Psoas muscle (tissue), 8 donors: Measurements from ENCODE around the gene TWF1. TPM values are rescaled to one million over a fixed set of nuclear protein-coding genes. Genes with fewer than 3 reads are reported as not detected.

ENCODE experiments used
- ATAC-seq, 4 donors: fragments of 200-7000 bp; cut with Tn5 transposase; one replicate each; pipeline ENCODE4 v1.9.1; 2020; ENCODE audit warnings: moderate library complexity in 3 of 4, mild to moderate bottlenecking in 2 of 4
- DNase-seq, 2 donors: peaks; one replicate each; pipeline ENCODE4 v3.0.0-alpha.2; 2020
- H3K27ac ChIP-seq: fragments of 200-600 bp; one replicate; pipeline ENCODE4 v1.8.0; 2022
- H3K27me3 ChIP-seq, 3 donors: fragments of 200-600 bp in 1 of 3; one replicate each; pipeline versions ENCODE4 v1.6.1 to v1.8.0; 2013 to 2022; ENCODE audit warnings: low read length in 2 of 3, mild to moderate bottlenecking in 2 of 3, moderate library complexity in 1 of 3; ENCODE audit not compliant: insufficient read depth in 3 of 3
- H3K36me3 ChIP-seq, 2 donors: fragments of 200-600 bp in 1 of 2; one replicate each; pipeline versions ENCODE4 v1.6.1 to v1.8.0; 2013 to 2022; ENCODE audit warnings: low read depth in 1 of 2, mild to moderate bottlenecking in 1 of 2, moderate library complexity in 1 of 2; ENCODE audit not compliant: insufficient read depth in 1 of 2
- H3K4me1 ChIP-seq: fragments of 200-600 bp; one replicate; pipeline ENCODE4 v1.8.0; 2022
- H3K4me3 ChIP-seq: fragments of 200-600 bp; one replicate; pipeline ENCODE4 v1.8.0; 2022; ENCODE audit warnings: mild to moderate bottlenecking
- H3K9me3 ChIP-seq: fragments of 200-600 bp; one replicate; pipeline ENCODE4 v1.8.0; 2022
- WGBS, 3 donors: extraction: QIAGEN DNeasy Blood & Tissue Kit; methylation state at CpG; one replicate each; pipeline versions ENCODE4 v1.1.6 to v1.1.7; 2013; 5-methylcytosine and 5-hydroxymethylcytosine counted together
- intact Hi-C, 2 donors: fragments of 100-400 bp; cut with DNase I; formaldehyde crosslinking; loops; one replicate each; pipeline versions ENCODE4 v1.11.0 to v1.14.2; 2022
- polyA plus RNA-seq, 3 donors: library from polyadenylated mRNA; stranded (reverse); fragments of 200-250 nt; gene quantifications; one replicate each; pipeline ENCODE4 v1.2.3, GENCODE V29; 2013
- total RNA-seq, 4 donors: library from RNA; stranded (reverse); fragmentation: NEBNext Ultra II Directional in 2 of 4; extraction: Animal tissue kit (Norgen Biotek cat#: 25700) in 2 of 4; gene quantifications; one replicate each; pipeline versions ENCODE4 v1.2.1 to v1.2.4, GENCODE V29; 2021 to 2023
- TF ChIP-seq, protein P1 (sequence below): fragments of 200-600 bp; IDR thresholded peaks from one replicate; pipeline ENCODE4 v1.8.0; 2022; ENCODE audit warnings: antibody characterized with exemption
- donor health status: healthy with polysubstance abuse.
- donor health status: DM: no; HTN: no; CAD: no; lungs with moderate emphysema.
- donor health status: Bipolar disorder and iron deficiency.
- donor health status: healthy.
- donor health status: DM: yes; HTN: yes; CAD: no.
- donor health status: DM: no; HTN: no; CAD: no.
- donor health status: DM: no; HTN: no; CAD: no.
- donor health status: DM: yes; HTN: yes; CAD: no.

The TWF1 gene
- total and polyA plus RNA-seq, 7 donors, result 5.8 to 12.7 (median 9.6) TPM

DNA sequence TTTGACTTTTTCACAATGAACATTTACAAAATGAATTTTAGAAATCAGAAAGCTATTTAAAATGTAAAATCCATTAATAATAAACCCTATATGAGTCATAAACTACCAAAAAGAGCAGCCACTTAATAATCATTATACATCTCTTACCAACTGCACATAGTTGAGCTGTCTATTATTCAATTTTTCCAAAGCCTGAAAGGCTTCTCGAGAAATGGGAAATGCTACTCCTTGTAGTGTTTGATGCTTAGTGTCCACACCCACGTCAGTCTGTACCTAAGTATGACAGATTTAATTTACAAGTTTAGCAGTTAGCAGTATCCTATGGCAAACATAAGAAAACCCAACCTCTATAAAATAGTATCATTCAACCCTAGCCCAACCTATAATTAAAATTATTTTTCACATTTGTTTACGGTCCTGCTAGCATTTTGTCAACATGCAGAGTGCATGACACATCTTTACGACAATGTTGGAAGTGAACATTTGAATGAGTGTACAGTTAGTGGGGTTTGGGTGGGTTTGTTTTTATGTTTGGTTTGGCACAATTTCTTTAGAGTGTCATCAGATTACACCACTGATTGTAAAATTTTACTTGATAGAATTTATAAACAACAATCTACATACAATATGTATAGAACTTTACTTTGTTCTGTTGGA, 8.4 kb downstream of the TWF1 start:
- Histone ChIP-seq H3K36me3 (peaks cover 5 to 95% of the 10 kb centered on the region in 2 donors), H3K27ac (no peak overlapping the region), H3K9me3 (no peaks in the 10 kb centered on the region), H3K4me1 (no peaks in the 10 kb centered on the region), H3K4me3 (no peak overlapping the region), H3K27me3 (no peaks in the 10 kb centered on the region)
- ATAC-seq, result no peak
- WGBS, 3 donors, result 82 to 88% (median 85%) methylated on average over 4 of the region's 4 CpGs
- intact Hi-C loops, result no loop called here
- no peak for DNase-seq
- TF ChIP-seq, protein P1, sequence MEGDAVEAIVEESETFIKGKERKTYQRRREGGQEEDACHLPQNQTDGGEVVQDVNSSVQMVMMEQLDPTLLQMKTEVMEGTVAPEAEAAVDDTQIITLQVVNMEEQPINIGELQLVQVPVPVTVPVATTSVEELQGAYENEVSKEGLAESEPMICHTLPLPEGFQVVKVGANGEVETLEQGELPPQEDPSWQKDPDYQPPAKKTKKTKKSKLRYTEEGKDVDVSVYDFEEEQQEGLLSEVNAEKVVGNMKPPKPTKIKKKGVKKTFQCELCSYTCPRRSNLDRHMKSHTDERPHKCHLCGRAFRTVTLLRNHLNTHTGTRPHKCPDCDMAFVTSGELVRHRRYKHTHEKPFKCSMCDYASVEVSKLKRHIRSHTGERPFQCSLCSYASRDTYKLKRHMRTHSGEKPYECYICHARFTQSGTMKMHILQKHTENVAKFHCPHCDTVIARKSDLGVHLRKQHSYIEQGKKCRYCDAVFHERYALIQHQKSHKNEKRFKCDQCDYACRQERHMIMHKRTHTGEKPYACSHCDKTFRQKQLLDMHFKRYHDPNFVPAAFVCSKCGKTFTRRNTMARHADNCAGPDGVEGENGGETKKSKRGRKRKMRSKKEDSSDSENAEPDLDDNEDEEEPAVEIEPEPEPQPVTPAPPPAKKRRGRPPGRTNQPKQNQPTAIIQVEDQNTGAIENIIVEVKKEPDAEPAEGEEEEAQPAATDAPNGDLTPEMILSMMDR, result no peak

DNA sequence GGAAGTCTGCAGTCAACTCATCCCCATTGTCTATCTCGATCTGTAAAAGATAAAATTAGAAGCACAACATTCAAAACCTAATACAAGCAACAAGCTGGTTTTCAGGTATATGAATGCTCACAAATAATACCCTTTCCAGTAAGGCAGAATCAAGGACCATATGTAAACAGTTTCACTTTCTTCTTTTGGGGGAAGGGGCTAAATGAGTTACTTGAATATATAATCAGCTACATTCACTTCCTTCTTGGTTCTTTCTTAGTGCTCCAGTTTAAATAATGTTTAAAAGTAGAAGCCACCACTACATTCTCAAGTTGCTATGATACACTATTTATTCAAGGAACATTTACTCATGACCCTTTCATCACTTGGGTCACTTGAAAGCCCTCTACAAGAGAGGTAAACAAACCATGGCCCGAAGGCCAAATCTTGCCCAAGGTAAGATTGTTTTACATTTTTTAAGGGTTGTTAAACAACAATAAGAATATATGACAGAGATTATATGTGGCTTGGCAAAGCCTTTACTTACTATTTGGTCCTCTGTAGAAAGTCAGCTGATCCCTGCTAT, 10.3 kb downstream of the TWF1 start:
- H3K27ac ChIP-seq, result no peak overlapping the region
- ATAC-seq (no peak), DNase-seq (no peak)
- TF ChIP-seq, protein P1, result no peak
- intact Hi-C loops, result no loop called here
- H3K4me3 ChIP-seq, result no peak overlapping the region
- H3K9me3 ChIP-seq, result no peaks in the 10 kb centered on the region
- no peaks in the 10 kb centered on the region for H3K4me1 ChIP-seq
- WGBS, 3 donors, result 75 to 88% (median 86%) methylated on average over 2 of the region's 2 CpGs
- H3K27me3 ChIP-seq, result no peaks in the 10 kb centered on the region
- peaks cover 5 to 76% of the 10 kb centered on the region in 2 donors for H3K36me3 ChIP-seq

DNA sequence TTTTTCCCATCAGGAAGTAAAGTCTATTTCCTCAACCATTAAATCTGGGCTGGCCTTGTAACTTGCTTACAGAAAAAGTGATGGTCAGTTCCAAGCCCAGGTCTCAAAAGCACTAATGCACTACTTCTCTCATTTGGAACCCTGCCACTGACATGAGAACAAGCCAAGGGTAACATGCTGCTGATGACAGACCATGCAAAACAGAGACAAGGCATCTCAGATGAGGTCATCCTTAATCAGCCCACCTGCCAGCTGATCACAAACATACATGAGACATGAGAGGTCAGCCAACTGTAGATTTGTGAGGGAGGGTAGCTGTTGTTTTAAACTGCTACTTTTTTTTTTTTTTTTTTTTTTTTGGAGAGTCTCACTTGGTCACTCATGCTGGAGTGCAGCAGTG, 16.2 kb downstream of the TWF1 start:
- H3K4me3 ChIP-seq, result no peak overlapping the region
- no peaks in the 10 kb centered on the region for H3K27me3 ChIP-seq
- ATAC-seq (no peak), DNase-seq (no peak)
- H3K9me3 ChIP-seq, result no peaks in the 10 kb centered on the region
- H3K36me3 ChIP-seq, result peaks cover 4 to 50% of the 10 kb centered on the region in 2 donors
- intact Hi-C loops, result no loop called here
- TF ChIP-seq, protein P1, result no peak
- no peaks in the 10 kb centered on the region for H3K4me1 ChIP-seq
- H3K27ac ChIP-seq, result no peak overlapping the region

DNA sequence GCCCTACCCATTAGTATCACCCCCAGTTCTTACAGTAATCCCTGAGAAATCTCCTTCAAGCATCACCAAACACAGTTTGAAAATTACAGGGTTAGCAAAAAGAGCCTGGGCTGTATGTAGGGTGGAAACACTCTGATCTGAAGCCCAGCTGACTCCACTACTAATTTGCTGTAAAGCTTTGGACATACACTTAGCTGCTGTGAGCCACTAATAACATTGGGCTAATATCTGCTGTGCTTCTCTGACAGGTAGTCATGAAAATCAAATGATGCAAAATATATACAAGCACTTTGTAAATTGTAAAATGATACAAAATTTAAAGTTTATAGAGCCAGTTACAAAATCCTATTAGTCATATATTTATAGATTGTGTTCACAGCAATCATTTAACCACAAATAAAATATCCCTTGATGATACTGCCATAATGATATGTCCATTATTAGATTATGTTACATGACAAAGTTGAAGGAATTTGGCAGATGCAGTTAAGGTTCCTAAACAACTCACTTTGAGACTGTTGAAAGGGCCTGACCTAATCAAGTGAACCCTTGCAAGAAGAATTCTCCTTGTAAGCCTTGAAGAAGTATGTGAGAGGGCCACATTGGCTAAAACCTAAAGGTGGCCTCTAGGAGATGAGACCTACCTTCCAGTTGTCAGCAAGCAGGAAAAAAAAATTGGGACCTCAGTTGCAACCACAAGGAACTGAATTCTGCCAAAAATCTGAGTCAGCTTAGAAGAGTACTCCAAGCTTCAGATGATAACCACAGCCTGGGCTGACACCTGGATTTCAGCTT, 19.0 kb downstream of the TWF1 start:
- no peaks in the 10 kb centered on the region for H3K9me3 ChIP-seq
- H3K36me3 ChIP-seq, result peaks cover 4 to 60% of the 10 kb centered on the region in 2 donors
- ATAC-seq, result no peak

More for the DNA sequence above, 19.0 kb downstream of the TWF1 start:
- intact Hi-C loops, result no loop called here
- Histone ChIP-seq H3K27ac (no peak overlapping the region), H3K4me3 (no peak overlapping the region), H3K4me1 (no peaks in the 10 kb centered on the region), H3K27me3 (no peaks in the 10 kb centered on the region)
- no peak for DNase-seq
- TF ChIP-seq, protein P1, result no peak
